ENCODE data around the gene TMEM79. TPM values are rescaled to one million over a fixed set of nuclear protein-coding genes. Genes with fewer than 3 reads are reported as not detected.

The TMEM79 gene
- total RNA-seq, 1 experiment from 2014 or later = 6.1 TPM

Other genes starting within 250 kb of the TMEM79 start
- gene UBQLN4, start 230.5 kb upstream of the TMEM79 start, total RNA-seq (2014; rRNA removed; shearing (Covaris generic); ENCODE audit: low replicate concordance) = 29.1 and 37.9 TPM in 2 replicates
- gene LAMTOR2, start 229.5 kb upstream of the TMEM79 start, total RNA-seq (2014; rRNA removed; shearing (Covaris generic); ENCODE audit: low replicate concordance) = 106 and 167 TPM in 2 replicates
- not detected in 2 replicates for gene RAB25, start 223.2 kb upstream of the TMEM79 start, total RNA-seq (2014; rRNA removed; shearing (Covaris generic); ENCODE audit: low replicate concordance)
- 2.3 and 2.5 TPM in 2 replicates for gene MEX3A, start 201.9 kb upstream of the TMEM79 start, total RNA-seq (2014; rRNA removed; shearing (Covaris generic); ENCODE audit: low replicate concordance)
- 27.5 and 41.6 TPM in 2 replicates for gene LMNA, start 169.6 kb upstream of the TMEM79 start, total RNA-seq (2014; rRNA removed; shearing (Covaris generic); ENCODE audit: low replicate concordance)
- 46.7 and 66.7 TPM in 2 replicates for gene SEMA4A, start 130.7 kb upstream of the TMEM79 start, total RNA-seq (2014; rRNA removed; shearing (Covaris generic); ENCODE audit: low replicate concordance)
- gene SLC25A44, start 90.2 kb upstream of the TMEM79 start, total RNA-seq (2014; rRNA removed; shearing (Covaris generic); ENCODE audit: low replicate concordance) = 16.8 and 24.0 TPM in 2 replicates
- 40.1 and 51.2 TPM in 2 replicates for gene PMF1, start 71.3 kb upstream of the TMEM79 start, total RNA-seq (2014; rRNA removed; shearing (Covaris generic); ENCODE audit: low replicate concordance)
- 0.18 and 0.48 TPM in 2 replicates for gene BGLAP, start 42.1 kb upstream of the TMEM79 start, total RNA-seq (2014; rRNA removed; shearing (Covaris generic); ENCODE audit: low replicate concordance)
- gene PAQR6, start 36.3 kb upstream of the TMEM79 start, total RNA-seq (2014; rRNA removed; shearing (Covaris generic); ENCODE audit: low replicate concordance) = 7.6 and 10.0 TPM in 2 replicates
- gene SMG5, start 1.5 kb upstream of the TMEM79 start, total RNA-seq (2014; rRNA removed; shearing (Covaris generic); ENCODE audit: low replicate concordance) = 53.7 and 64.6 TPM in 2 replicates
- 17.7 and 39.1 TPM in 2 replicates for gene GLMP, start 11.4 kb downstream of the TMEM79 start, total RNA-seq (2014; rRNA removed; shearing (Covaris generic); ENCODE audit: low replicate concordance)
- gene VHLL, start 15.0 kb downstream of the TMEM79 start, total RNA-seq (2014; rRNA removed; shearing (Covaris generic); ENCODE audit: low replicate concordance) = not detected in 2 replicates
- gene CCT3, start 54.0 kb downstream of the TMEM79 start, total RNA-seq (2014; rRNA removed; shearing (Covaris generic); ENCODE audit: low replicate concordance) = 325 and 443 TPM in 2 replicates
- gene TSACC, start 54.2 kb downstream of the TMEM79 start, total RNA-seq (2014; rRNA removed; shearing (Covaris generic); ENCODE audit: low replicate concordance) = 4.5 TPM in 1 of 2 replicates, not detected in the other
- not detected in 2 replicates for gene RHBG, start 84.9 kb downstream of the TMEM79 start, total RNA-seq (2014; rRNA removed; shearing (Covaris generic); ENCODE audit: low replicate concordance)
- 22.3 and 24.7 TPM in 2 replicates for gene MEF2D, start 216.4 kb downstream of the TMEM79 start, total RNA-seq (2014; rRNA removed; shearing (Covaris generic); ENCODE audit: low replicate concordance)